Glomerular visceral epithelial cell (primary cell): ENCODE measurements around the gene ZBP1.

Source experiments
- DNase-seq: peaks from one replicate; pipeline ENCODE4 v3.0.0-alpha.2; 2016; ENCODE audit errors: extremely low spot score

ZBP1 gene

DNA sequence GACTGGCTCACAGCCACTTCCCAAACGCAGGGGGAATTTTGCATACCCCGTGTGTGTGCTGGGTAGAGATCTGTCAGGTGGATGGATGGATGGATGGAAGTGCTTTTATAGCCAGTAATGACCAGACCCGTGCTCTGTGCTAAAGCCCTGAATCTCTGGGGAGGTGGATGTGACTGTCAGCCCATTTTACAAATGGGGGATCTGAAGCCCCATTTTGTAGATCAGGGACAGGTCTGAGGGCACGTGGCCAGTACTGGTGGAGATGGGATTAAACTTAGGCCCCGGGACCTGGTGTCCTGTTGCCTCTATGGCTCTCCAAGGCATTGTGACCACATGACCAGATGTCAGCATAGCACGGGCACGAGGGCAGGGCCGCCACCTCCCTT lies 38.2 kb upstream of the ZBP1 start:
- DNase-seq = no peak

DNA sequence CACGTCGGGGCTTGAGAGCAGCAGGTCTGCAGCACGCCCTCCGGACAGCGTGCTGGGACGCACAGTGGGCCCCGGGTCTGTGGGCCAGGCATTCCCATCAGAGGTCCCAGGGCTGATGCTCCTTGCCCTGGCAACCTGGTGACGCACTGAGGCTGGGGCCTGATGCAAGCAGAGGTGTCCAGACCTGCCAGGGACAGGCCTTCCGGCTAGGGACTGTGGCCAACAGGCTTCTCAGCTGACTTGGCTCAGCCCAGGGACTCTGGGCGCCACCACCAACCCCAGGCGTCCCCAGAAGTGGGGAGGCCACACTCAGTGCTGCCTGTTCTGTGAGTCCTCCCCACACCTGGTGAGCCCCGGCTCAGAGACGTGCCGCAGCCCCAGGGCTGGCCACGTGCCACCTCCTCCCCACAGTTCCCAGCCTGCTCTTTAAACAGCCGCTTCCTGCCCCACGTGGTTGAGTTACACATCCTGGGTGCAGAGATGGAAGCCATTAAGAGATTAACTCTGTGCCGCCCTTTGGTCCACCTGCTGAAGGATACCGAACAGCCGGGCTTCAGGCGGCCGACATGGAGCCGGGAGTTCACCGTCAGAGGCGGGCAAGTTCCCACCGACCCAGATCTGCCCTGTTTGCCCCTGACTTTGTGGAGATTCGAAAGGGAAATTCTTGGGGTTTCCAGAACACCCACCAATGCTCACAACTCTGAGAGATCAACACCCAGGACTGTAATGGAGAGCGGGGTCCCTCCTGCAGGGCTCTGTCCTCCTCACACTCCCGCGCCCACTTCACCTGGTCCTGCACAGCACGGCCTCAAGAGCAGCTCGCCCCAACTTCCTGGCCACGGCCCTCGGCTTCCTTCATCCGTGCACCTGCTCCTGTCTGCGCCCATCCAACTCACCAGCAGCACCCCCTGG lies 37.6 kb upstream of the ZBP1 start:
- no peak for DNase-seq

DNA sequence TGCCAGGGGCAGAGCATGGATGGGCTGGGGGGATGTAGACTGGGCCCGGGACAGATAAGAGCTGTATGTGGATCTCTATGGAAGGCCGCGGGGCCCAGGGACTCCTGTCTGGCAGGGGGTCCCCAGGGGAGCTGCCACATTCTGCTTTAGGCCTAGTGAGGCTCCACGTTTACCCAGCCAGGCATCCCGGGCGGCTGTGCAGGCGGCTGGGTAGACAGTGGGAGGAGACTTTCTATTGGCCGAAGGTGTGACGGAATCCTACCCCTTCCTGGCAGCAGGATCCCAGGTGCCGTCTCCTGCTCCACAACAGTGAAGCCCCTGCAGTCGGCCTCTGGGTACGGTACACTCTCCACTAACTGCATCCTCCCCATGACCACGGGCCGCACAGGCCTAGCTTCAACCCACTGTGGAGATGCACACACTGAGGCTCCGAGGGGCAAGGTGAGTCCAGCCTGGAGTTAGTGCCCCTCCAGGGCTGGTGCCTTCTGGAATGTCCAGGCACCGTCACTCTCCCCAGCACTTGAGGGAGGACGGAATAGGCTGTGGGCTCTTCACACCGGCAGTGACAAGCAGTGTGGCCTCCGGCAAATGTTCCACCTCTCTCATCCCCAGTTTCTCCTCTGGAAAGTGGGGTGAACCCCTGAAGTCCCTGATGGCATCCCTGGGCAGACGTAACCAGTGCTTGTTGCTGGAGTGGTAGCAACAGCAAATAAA lies 36.8 kb upstream of the ZBP1 start:
- DNase-seq = no peak

DNA sequence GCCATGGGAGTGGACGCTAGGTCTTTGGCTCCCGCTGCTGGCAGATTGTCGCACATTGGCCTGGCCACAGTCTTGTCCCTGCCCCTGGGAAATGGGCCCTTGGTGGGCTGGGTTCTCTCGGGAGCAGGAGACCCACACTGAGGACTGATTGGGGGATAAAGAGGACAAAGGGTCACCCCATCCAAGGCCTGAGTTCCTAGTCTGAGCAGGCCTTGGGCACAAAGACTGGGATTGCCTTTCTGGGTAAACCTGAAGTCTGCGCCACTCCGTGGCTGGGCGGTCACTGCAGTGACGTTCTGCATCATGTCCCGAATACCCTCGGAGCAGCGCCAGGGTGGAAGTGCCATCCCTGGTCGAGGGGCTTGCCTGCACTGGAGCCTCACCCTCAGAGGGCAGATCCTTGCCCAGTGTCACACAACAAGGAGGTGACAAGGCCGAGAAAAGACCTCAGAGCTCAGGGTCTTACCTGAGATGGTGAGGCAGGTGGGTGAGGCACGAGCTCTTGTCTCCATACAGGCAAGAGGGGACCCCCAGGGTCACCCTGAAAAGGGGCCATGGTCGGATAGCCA lies 36.1 kb upstream of the ZBP1 start:
- no peak for DNase-seq

DNA sequence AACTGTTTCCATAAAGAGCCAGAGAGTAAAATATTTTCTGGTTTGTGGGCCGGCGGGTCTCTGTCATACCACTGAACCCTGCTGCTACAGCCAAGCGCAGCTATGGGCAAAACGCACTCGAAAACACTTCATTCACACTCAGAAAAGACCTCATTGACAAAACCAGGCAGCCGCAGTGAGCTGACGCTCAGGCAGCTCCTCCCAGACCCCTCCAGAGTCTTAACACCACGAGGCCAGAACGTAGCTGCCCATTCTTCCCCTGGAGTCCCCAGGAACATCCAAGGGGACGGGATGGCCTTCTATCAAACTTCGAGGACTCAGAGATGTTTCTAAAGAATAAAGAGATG lies 35.6 kb upstream of the ZBP1 start:
- DNase-seq = no peak

DNA sequence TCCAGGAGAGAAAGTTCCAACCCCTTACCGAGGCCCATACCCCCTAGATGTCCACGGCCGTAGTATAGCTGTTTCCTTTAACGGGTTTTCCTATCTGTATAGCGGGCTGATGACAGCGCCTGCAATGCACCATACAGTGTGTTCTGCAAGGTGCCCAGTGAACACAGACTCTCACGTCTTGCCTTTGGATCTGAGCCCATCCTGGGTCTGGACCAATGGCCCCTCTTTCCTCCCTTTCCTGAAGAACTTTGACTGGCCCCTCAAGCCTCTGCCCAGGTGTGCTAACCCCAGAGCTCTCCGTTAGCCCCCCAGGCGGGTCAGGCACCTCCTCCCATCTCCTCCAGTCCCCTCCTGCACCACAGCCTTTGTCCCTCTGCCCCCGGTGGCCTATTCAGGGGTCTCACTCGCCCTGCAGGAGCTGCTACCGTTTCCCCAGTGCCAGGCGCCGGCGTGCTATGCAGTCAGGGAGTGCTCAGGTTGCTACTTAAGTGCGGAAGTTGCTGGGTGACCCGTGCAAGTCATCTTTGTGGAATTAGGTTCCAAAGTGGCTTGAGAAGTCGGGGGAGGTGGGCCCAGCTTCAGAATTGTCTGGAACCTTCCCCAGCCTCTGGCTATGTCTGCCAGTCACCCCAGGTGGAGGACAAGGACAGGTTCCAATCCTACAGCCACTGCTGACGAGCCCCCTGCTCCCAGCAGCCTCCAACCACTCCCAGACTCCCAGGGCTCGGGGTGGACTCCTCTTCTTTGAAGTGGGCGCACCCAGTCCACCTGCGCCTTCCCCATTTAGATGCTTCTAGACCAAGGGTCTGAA lies 35.0 kb upstream of the ZBP1 start:
- DNase-seq = no peak

DNA sequence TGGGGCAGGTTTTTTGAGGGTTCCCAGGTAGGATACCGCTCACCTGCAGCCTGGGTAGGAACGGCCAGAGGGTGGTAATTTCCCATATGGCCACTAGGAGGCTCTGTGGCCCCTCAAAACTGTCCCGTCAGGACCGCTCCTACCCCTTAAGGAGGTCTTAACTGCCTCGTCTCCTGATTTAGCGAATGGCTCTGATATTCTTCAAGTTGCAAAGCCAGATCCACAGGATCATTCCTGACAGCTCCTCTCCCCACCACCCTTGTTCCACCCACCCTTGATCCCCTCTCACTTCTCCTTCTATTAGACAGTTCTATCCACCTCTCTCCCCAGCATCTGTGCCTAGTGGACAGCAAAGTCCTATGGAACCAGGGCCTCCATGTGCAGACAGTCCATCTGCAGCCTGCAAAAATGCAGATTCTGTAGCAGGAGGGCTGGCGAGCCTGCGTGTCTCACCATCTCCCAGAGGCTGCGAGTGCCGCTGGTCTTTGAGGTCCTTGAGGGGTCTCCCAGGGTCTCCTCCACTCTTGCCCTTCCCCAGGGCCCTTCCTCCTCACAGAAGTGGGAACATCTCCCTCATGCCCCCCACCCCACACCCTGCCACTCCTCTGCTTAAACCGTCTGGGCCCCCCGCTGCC lies 34.3 kb upstream of the ZBP1 start:
- peak; percentile 60 for DNase-seq

DNA sequence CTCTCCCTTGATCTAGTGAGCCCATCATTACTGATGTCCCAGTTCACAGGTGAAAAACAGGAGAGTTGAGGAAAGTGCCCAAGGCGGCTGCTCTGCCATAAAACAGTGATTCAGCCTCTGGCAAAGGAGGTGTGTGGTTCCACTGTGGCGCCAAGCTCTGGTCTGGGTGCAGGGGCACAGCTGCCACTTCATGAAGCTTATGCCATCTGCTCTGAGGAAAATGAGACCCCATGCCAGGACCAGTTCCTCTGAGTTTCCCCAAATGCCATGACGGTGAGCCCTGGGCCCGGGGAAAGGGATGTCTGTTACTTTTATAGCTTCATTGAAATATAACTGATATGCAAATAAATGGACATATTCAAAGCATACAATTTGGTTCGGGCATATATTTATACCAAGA lies 33.7 kb upstream of the ZBP1 start:
- no peak for DNase-seq

DNA sequence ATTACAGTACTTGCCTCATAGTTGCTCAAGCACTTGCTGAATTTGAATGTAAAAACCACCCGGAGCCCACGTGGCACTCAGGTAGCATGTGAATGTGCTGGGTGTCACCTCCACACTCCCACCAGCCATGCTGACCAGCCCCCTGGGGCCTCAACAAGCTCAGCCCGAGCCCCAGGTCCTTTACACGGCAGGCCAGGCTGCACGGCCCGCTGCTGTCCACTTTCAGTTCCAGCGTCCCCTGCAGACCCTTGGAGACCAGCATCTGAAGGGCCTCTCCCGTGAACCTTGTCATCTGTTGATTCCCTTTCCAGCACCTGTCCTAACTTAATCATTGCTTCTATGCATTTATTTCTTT lies 33.3 kb upstream of the ZBP1 start:
- no peak for DNase-seq

DNA sequence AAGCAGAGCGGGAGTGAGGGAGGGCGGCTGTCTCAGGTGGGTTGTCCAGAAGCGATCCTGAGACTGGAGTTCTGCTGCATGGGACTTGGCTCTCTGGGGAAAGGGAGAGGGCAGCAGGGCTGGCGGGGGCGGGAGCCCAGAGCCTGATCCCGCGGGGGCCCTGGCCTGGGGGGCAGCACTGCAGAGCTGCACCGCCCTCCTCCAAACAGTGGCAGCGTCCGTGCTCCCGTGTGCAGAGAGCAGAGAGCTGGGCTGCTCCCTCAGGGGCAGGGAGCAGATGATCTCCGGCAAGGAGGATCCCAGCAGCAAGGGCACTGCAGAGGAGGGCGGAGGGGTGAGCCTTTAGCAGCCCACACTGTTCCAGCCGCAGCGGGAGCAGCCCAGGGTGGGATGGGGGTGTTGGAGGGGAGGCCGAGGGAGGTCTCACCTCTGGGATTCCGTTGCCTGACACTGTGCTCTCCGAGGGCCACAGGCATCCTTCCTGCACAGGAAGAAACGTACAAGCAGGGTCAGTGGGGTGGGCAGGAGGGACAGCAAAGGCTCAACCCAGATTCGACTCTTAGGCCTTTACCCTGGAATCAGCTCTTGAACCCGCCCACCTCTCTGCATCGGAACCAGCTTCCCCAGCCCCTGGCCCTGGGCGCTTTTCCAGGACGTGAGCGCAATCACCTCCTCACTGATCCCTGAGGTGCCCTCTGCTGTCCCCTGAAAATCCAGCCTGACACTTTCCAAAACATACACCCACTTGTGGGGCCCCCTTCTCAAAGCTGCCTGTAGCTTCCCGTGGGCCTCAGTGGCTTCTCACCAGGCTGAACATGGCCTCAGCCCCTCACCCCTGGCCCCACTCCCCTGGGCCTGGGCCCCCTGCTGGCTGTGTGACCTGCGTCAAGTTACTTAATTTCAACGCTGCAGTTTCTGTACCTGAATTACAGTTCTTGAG lies 32.6 kb upstream of the ZBP1 start:
- no peak for DNase-seq

DNA sequence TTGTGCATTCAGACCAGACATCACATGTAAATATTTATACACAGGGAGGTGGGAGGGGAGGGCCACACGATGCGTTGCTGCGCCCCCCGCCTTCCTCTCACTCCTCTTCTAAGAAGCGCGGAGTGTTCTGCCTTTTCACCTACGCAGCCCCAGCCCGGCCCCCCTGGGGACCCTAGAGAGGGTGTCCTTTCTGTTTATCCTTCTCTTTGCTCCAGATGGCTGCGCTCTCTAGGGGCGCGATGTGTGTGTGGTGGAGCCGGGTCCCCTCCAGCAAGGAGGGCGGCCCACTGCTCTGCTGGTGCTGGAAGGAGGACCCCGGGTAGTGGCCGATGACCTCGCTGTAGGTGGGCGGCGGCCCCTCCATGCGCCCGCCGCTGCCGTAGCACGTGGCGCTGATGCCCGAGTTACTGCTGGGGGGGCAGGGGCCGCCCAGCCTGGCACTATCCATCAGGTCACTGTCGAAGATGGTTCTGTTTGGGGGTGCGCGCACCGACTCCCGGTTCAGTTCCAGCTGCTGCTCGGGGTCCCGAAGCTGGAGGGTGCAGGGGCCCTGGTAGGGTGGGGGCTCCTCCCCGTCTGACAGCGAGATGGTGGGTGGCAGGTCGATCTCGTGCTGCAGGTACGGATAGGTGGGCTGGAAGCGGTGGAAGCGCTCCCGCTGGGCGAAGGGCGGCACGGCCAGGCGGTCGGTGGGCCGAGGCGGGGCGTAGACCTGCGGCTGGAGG lies 31.8 kb upstream of the ZBP1 start:
- no peak for DNase-seq

DNA sequence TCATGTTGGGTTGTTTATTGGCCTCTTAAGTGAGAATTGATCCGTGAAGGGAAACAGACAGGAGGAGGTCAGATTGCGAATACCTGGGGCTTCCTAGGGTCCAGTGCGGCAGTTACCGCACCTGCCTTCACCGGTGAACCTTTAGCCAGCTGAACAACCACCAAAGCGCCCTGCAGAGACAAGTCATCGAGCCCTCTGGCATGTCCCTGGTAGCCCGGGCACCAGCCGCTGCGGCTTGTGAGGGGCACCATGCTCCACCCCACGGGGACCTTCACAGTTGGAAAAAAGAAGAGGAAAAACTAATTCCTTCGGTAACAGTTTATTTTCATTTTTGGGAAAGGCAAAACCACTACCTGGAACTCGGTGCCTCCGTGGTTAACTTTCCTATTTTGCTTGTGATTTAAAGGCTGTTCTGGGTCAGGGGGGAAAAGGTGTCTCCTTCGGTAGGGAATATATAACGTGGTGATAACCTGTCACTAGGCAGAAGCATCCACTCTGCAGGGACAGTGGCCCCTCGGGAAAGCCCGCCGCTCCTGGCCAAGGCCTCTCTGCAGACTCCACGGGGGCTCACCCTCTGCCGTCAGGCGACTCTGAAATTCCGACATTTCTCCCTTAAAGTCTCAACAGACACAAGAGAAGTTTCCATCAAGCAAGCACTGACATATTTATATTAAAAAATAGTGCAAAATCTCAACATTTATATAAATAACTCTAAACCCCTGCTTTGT lies 30.7 kb upstream of the ZBP1 start:
- no peak for DNase-seq

DNA sequence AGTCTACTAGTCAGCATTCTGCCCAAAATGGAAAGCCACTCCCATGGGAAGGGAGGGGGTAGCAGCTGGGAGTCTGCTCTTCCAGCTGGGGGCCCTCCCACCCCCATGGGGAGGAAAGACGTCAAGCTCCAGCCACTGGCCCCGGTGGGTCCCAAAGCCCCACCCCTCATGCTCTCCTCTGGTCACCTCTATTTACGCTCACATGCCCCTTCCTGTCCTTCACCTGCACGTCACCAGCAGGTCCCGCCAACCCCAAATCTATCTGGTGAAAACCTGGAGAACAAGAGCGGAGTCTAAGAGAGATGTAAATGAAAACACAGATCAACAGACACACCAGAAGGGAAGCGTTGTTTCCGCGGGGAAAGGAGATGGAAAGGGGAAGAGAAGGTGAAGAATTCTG lies 30.0 kb upstream of the ZBP1 start:
- DNase-seq = no peak

DNA sequence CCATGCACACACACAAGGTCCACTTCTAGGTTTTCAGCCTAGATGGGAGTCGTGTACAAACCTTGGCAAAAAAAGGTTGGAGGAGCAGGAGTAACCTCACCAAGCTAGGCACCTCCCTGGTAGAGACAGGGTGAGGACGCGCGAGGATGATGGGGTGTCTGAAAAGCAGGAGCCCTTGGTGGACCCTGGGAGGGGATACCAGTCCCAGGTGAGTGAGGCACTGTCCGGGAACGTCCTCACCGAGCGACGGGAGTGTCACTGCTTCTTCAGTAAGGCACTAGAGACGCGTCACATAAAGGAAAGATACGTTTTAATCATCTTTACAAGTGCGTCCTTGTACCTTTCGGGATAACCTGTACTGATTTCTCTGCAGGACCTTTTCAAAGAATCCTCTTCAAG lies 29.4 kb upstream of the ZBP1 start:
- no peak for DNase-seq

DNA sequence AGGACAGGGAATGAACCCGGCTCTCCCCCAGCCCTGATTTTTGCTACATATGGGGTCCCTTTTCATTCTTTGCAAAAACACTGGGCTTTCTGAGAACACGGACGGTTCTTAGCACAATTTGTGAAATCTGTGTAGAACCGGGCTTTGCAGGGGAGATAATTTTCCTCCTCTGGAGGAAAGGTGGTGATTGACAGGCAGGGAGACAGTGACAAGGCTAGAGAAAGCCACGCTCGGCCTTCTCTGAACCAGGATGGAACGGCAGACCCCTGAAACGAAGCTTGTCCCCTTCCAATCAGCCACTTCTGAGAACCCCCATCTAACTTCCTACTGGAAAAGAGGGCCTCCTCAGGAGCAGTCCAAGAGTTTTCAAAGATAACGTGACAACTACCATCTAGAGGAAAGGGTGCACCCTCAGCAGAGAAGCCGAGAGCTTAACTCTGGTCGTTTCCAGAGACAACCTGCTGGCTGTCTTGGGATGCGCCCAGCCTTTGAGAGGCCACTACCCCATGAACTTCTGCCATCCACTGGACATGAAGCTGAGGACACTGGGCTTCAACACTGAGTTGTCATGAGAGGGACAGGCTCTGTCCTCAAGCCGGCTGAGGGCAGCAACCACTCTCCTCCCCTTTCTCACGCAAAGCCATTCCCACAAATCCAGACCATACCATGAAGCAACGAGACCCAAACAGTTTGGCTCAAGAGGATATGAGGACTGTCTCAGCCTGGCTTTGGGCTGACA lies 28.8 kb upstream of the ZBP1 start:
- DNase-seq = no peak

DNA sequence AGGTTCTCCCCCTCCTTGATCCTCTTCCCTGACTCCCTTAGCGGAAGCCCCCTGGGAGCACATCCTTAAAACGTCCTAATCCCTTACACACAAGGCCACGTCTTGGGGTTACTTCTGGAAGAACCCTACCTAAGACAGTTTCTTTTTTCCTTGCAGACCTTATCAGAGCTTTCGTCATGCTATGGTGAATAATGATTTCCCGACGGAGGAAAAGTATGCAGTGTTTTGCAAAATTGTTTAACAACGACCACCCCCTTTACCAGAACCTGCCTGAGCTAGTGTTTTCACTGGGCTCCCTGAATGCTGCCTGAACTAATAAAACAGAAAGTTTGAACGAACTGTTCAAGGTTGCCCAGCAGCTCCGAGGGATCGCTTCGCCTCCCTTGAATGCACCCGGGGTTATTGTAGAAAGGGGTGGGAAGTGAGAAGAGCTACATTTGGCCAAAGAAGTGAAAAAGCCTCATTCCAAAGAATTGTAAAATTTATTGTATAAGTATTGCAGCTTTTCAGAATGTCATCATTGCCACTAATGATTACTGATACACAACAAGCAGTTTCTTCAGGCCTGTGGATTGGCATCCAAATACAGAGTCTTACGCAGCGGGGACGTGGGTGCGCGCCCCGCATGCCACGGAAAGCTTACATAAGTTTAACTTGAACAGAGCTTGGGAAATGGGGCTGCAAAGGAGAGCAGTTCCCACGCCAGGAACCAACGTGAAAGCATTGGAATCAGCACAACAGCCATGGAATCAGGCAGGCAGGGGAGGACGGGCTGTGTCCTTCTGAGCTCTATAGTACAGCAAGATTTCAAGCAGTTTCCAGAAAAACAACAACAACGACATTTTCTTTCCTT lies 27.9 kb upstream of the ZBP1 start:
- no peak for DNase-seq

DNA sequence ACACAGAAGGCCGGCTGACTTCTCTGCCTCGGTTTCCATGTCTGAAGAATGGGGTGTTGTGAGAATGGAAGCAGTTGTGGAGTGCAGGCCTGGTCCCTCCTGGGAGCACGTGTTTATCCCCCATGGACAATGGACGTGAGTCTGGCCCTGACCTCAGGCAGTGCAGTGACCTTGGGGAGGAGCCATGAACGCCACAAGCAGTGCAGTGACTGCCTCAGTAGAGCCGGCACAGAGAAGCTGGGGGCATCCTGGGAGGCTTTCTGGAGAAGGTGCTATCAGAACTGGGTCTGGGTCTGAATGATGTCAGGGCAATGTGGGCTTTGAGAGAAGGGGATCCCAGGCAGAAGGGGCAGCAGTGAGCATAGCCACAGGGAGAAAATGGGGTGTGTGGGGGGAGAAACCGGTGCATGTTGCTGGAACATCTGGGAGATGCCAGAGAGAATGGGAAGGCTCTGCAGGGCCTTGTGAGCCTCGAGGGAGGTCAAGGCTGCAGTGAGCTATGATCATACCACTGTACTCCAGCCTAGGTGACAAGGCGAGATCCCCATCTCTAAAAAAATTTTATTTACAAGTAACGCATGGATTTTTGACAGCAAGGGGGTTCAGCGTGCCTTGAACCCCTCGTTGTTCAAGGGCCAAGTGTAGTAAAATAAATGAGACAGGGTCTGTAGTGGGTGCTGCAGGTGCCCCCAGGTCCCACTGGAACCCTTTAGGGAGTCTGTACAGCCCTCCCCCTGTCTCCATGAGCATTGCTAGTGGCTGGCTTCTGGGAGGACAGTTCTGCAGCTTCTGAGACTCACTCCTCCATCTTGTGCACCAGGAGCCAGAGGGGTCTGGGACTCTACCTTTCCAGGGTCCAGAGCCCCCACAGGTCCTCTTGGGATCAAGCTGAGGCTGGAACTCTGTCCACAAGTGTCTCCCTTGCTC lies 27.0 kb upstream of the ZBP1 start:
- no peak for DNase-seq
